Right renal pelvis (tissue), 4 donors: Measurements from ENCODE around the gene GCSH. TPM values are rescaled to one million over a fixed set of nuclear protein-coding genes. Genes with fewer than 3 reads are reported as not detected.

Experiments used
- DNase-seq, 4 donors: peaks; one replicate each; pipeline ENCODE4 v3.0.0-alpha.2; 2013; ENCODE audit warnings: low read depth in 4 of 4, low spot score in 3 of 4, missing footprints in 1 of 4
- polyA plus RNA-seq, 4 donors: library from polyadenylated mRNA; unstranded; fragments of 120-200 nt; gene quantifications; one replicate each; pipeline ENCODE4 v1.2.1, GENCODE V29; 2013; ENCODE audit not compliant: insufficient read length in 4 of 4

GCSH gene
- polyA plus RNA-seq, 4 donors = 93.6 to 121 (median 114) TPM

DNA sequence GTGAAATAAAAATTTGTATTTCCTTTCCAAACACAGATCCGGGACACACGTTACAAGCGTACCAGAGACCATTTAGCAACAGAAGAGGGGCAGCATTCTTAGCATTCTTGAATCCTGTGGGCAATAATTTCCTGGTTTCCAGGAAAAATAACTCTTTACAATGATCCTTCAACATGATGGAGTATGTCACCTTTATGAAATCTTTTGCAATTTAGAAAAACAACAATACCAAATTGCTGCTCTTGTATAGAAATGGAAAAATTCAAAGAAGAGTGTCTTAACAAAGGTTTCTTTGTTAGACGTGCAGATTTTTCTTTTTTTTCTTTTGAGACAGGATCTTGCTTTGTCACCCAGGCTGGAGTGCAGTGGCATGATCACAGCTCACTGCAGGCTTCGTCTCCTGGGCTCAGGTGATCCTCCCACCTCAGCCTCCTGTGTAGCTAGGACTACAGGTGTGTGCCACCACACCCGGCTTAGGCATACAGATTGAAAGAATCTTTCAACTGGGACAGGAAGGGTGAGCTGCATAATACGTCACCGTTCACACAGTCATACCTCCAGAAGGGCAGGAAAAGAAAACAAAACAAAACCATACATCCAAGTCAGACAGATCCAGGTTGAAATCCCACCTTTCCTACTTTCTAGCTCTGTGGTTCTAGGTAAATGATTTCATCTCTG is 10.8 kb upstream of the GCSH start:
- DNase-seq = no peak

DNA sequence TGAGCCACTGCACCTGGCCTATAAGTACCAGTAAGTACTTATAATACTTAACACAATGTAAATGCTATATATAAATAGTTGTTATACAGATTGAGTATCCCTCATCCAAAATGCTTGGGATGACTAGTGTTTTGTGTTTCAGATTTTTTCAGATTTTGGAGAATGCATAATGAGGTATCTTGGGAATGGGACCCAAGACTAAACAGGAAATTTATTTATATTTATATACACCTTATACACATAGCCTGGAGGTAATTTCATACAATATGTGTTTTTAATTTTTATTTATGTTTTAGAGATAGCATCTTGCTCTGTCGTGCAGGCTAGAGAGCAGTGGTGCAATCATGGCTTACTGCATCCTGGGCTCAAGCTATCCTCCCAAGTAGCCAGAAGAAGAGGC is 9.8 kb upstream of the GCSH start:
- DNase-seq = no peak

DNA sequence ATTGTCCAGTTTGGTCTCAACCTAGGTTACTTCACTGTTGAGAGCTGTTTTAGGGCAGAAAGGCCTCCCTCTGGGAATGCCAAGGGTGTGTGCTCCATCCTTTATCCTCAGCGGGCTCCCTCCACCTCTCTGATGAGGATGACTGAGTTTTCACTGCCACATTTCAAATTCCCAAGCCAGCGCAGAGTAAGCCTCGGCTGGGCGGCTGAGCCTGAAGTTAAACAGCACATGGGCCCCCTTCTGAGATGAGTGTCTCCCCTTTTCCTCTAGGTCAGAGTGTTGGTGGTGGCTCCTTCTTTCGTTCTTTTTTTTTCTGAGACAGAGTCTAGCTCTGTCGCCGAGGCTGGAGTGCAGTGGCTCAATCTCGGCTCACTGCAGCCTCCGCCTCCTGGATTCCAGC is 5.5 kb upstream of the GCSH start:
- DNase-seq = no peak

DNA sequence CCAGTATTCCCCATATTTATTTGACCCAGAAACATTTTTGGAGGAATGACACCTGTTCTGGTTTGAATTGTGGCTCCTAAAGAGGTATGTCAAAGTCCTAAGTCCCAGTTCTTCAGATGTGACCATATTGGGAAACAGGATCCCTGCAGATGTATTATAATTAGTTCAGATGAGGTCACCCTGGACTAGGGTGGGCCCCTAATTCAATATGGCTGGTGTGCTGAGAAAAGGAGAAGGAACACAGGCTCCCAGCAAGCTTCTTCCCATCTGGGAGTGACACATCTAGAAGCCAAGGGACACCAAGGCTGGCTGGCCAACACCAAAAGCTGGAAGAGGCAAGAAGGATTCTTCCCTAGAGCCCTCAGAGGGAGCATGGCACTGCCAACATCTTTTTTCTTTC is 3.8 kb upstream of the GCSH start:
- DNase-seq = no peak

DNA sequence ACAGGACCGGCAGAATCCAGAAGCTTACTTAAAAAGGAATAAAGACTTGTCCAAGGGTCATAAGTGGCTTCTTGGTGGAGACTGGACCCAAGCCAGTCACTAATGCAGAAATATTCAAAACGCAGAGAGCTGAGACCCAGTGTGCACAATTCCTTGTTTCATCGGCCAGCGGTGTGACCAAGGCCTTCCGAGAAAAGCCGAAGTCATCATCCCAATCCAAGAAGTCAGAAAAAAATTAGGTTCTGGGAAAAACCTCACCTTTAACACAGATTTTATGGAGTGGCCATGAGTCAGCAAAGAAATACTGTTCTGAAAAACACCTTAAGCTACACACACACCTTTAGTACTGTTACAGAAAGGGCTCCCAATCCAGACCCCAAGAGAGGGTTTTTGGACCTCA is 1.0 kb upstream of the GCSH start:
- no peak for DNase-seq

DNA sequence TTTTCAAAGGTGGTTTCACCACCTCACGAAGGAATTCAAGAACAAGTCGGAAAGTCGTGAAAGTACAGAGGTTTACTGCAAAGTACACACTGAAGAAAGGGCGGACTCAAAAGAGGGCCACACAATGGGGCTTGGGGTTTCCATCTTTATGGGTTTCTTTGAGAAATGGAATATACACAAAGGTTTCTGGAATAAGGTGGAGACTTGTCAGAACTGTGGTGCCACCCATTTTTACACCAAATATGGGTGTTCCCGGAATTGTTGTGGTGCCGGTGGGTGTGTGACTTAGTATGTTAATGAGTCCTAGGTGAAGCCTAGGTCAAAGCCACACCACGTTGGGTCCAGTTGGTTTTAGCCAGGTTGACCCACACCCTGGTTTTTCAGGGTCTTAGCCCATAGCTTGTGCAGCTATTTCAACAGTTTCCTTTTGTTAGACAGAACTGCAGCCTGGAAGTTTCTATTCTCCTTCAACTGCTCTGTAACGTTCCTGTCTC is 567 bp upstream of the GCSH start:
- no peak for DNase-seq

DNA sequence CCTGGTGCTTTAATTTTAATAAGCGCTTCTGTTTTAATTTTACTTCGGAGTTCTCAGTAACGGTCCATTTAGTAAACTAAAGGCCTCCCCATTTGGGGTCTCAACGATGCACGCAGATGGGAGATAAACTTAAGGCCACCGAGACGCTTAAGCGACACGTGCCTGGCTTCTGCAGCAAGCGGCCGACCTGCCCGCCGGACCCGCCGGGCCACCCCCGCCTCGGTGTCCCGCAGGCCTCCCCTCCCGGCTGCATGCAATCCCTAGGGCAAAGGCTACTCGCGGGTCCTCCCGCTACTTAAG is 592 bp downstream of the GCSH start:
- peak in 1 of 4 donors; percentile 47 for DNase-seq

DNA sequence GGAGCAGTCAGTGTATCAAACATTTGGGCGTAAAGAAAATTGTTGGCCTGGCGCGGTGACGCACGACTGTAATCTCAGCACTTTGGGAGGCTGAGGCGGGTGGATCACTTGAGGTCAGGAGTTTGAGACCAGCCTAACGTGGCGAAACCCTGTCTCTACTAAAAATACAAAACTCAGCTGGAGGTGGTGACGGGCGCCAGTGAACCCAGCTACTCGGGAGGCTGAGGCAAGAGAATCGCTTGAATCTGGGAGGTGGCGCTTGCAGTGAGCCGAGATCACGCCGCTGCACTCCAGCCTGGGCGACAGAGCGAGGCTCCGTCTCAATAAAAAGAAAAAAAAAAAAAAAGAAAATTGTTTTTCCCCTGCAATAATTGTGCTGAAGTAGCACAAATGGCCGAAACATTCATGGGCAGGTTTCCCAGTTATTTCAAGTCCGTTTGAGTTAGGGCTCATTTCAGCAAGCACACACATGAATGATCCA is 1.4 kb downstream of the GCSH start:
- no peak for DNase-seq

DNA sequence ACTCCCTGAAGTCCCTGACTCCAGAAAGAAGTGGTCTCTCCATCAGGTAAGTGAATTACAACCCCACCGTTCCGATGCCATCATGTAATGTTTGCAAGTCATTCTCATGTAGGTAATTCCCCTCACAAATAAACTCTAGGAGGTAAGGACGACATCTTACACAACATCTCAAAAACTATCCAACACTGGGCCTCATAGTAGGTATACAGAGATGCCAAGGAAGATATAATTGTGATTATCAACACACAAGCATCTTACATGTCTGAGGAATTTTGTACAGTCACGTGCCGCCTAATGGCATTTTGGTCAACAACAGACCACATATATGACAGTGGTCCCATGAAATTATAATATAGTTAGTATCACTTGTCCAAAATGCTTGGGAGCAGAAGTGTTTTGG is 7.4 kb downstream of the GCSH start:
- DNase-seq = no peak

DNA sequence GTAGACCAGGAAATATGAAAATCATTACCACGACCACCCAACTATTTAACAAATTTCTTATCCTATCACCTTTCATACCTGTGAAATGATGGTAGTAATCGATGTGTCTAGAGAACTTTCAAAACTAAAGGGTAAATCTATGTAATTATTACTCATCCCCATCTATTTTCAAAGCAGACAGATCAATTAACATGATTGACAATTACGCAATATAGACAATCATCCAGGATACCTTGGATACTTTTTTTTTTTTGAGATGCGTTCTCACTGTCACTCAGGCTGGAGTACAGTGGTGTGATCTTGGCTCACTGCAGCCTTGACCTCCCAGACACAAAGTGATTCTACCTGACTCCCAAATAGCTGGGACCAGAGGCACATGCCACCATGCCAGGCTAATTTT is 15.2 kb downstream of the GCSH start:
- no peak for DNase-seq

DNA sequence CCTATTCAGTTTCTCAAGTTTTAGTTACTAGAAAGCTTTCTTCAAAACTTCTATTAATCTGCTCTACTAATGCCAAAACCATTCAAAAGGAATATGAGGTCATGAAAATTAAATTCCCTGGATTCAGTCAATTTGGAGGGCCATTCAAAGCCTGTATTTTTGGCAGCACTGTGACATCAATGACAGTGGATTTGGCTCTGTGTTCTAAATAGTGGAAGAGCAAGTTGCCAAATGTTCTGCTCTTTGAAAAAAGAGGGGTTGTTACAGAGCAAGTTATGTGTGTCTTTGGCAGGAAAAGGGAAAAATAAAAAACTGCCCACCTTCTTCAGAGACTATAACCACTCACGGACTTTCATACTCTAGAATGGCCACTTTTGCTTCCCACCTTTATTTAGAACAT is 16.0 kb downstream of the GCSH start:
- DNase-seq = no peak

DNA sequence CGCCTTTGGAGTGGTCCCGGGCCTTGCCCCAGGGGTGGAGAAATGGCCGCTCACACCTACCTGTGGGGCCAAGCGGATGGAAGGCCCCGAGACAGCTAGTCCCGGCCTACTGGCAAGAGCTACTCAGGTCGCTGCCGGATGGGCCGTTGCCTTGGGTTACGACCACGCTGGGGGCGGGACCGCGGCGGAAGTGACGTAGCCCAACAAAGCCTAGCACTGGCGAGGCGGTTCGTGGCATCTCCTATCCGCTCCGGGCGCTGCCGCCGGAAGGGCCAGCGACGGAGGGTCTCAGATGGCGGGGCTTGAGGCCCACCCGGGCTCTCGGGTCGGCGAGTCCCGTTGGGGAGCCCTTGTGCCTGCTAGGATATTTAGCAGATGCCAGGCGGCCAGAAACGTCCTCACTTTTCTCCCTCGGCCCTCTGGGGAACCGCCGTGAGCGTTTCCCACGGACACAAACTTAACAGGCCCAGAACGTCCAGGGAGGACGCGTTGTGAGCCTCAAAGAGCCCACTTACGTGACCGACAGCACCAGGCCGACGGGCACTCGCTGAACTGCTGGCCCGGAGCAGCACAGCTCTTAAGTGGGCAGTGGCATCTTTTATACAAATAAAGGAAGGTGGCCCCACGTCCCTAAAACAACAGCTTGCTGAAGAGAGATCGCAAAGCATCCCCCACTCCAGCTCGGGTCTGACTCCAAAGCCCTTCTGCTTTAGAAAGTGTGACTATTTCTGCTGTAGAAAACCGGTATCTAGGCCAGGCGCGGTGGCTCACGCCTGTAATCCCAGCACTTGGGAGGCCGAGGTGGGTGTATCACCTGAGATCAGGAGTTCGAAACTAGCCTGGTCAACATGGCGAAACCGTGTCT is 18.9 kb downstream of the GCSH start, which contains the start of gene C16orf46:
Gene C16orf46 (minus strand): TSS at position 163 of the 865 bp plus-strand sequence. CDS start 13,283 bp downstream, outside the sequence.
- peak; percentile 92 to 98 (median 94) for DNase-seq

DNA sequence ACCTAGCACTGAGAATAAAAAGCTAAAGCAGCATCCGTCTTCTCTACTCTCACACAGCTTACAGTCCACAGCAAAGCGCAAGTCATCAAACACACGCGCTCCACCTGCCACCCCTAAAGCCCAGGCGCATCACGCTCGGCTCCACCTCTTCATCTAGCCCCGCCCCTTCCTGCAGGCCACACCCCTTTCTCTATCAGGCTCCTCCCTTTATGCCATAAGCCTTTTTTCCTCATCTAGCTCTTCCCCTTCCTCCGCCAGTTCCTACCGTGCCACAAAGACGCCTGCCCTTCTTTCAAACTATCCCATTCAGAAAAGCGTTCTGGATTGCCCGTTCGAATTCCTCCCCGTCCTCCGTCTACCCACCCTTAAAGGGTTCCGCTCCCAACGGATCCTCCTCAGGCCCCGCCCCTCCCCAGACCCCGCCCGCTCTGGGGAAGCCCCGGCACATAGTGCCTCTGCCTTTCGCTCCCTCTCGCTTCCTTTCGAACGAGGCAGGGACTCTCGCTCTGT is 19.6 kb downstream of the GCSH start:
- peak in 3 of 4 donors; percentile 75 to 93 (median 82) for DNase-seq

DNA sequence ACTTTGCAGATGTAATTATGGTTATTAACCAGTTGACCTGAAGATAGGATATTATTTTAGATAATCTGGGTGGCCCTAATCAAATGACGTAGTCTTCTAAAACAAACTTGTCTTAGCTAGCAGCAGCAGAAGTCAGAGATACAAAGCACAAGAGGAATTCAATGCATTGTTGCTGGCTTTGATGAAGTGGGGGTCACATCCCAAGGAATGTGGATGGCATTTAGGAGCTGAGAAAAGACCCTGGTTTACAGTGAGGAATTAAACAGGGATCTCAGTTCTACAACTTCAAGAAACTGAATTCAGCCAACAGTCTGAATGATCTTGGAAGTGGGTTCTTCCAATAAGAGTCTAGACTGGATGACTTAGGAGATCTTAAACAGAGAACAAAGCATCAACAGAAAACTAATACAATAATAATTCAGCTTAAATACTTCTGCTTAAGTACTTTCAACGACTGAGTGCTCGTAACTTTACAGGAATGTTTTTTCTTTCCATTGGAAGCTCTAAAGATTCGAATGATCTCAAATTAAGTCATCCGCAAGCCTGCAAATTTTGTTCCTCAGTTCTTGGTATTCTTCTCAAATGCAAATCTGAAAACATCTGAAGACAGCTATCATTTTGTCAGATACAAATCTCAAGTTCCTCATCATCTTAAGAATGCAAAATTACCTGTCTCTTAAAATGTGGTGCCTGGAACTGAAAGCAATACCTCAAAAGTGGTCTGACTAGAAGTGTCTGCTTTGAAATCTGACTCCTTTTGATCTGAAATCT is 22.4 kb downstream of the GCSH start:
- no peak for DNase-seq

DNA sequence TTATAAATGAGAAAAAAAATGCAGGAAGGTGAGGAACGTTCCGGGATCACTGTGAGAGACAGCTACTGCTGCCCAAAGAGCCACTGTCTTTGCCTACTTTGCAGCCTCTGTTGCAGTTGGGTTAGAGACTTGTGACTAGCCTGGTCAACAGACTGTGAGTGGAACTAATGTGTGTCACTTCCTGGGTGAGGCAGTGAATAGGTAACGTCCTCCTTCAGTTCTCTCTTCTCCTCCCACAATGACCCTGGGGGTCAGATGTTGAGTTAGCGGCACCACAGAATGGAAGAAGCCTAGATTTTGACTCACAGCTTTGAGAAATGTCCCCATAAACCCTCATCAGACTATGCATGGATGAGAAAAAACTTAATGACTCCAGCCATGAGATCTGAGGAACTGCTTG is 24.4 kb downstream of the GCSH start:
- no peak for DNase-seq

DNA sequence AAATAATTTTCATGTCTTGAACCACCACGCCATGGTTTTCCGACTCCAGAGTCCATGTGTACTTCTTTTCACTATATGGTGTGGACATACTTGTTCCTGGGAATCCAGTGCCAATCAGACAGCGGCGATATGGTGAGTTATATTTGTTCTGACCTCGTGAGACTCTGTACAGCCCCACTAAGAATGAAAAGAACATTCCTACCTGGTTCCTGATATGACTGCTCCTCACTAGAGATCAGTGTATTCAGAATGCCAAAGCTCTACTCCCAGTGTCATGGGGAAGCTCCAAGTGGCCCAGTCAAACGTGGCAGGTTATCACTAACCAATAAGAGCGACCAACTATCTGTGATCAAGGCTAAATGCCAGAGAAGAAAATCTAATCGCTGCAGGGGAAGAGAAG is 25.2 kb downstream of the GCSH start:
- DNase-seq = no peak

DNA sequence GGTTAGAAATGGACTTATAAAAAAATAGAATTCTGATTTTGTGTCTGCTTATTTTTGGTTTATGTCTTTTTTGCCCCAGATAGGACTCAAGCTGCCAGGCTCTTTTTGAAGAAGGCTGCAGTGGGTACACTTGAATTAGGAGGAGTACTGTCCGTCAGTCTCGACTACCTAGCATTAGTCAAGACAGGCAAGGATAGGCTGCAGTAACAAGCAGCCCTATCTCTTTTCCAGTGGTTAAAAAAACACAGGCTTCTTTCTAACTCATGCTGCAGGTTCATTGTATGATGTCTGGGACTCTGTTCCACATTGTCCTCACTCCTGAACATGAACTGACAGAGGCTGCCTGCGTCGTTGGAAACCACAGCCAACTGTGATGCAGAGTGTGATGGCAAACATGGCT is 27.1 kb downstream of the GCSH start:
- no peak for DNase-seq

DNA sequence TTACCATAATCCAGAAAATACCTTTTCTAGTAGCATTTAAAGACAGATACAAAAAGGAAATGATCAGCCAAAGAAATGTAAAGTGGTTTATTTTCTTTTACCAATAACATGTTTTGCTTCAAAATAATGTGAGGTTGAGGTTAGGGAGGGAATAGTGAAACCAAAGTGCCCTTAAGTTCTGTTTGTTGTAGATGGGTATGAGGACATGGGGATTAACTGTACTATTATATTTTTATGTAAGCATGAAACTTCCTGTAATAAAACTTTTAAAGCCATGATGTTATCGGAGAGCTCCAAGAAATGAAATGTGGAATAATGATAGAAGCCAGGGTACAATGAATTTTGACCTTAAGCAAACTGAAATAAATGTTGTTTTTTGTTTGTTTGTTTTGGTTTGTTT is 29.0 kb downstream of the GCSH start:
- no peak for DNase-seq

DNA sequence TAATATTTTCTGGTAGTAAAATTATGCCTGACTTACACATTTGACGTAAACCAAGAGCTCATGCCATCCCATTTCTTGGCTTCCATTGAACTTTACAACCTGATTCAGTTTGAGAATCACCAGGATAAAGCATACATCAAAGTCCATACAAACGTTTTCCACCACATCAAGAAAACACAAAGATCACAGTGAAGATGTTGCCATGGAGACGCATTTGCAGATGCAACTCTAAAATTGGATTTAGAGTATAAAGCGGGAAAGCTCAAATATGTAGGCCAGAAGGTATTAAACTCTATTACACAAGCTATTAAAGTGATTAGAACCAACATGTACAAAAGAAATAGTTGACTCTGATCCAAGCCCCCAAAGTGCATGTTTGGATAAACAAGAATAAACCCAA is 29.5 kb downstream of the GCSH start:
- peak in 1 of 4 donors; percentile 3 for DNase-seq

DNA sequence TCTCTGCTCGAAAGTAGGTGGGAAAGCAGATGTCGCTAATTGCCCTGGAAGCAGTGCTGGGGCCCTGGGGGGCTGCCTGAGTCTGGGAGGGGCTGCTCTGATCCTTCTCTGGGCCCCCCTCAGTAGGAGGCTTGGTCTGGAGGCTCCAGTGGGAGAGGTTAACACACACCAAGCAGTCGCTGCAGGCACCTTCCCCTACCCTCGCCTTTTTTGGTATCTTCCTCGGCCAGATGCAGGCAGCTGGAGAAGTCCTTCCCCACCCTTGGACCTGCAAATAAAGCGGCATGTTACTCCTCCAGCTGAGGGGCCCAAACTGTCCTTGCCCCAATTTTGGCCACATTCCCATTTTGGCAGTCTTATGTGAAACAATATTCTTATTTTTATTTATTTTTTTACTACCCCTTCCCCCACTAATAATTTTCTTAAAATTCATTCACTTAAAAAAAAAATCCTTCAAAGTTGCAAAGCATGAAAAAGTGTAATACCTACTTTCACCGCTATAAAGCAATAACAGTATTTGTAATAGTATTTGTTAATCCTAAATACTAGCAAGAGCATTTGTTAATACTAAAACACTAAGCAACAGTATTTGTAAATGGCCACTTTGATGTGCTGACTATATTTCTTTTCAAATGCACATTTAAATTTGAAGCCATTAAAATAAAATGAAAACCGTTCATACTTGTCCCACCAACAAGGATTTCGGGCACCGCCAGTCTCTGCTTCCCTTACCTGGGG is 34.2 kb downstream of the GCSH start:
- no peak for DNase-seq
